ENCODE measurements around the gene PACRG.

GRCh38 chr6:162921062-162921461 is 193.3 kb downstream of the PACRG start:
- no peak for TF ChIP-seq CTCF (optimal IDR thresholded peaks at IDR 0.05 in 1 of 3, IDR thresholded peaks at IDR 0.05 in 1 of 3, conservative IDR thresholded peaks at IDR 0.05 in 1 of 3; ENCODE audit: extremely low read depth in 1 of 3, insufficient read depth in 2 of 3, low read length in 3 of 3)
- TF ChIP-seq EZH2 (IDR thresholded peaks at IDR 0.05; ENCODE audit: low read length): no peak
